Mesodermal cell (in vitro differentiated cells): Measurements from ENCODE around the gene HOXD3.

Experiments
- H3K27ac ChIP-seq: 2 replicates; pipeline ENCODE4 v1.7.0; 2013; ENCODE audit warnings: mild to moderate bottlenecking, low read depth, low read length, moderate library complexity; ENCODE audit not compliant: severe bottlenecking
- H3K36me3 ChIP-seq: 2 replicates; pipeline ENCODE4 v1.7.1; 2013; ENCODE audit warnings: mild to moderate bottlenecking, low read length, moderate library complexity; ENCODE audit not compliant: control insufficient read depth, insufficient read depth
- H3K4me1 ChIP-seq: one replicate; pipeline ENCODE4 v1.7.1; 2013; ENCODE audit warnings: mild to moderate bottlenecking, low read length; ENCODE audit not compliant: insufficient read depth, control insufficient read depth, poor library complexity, severe bottlenecking
- H3K4me3 ChIP-seq: 2 replicates; pipeline ENCODE4 v1.7.0; 2013; ENCODE audit warnings: low read length, control low read depth, mild to moderate bottlenecking; ENCODE audit not compliant: insufficient read depth, poor library complexity, severe bottlenecking; ENCODE audit errors: extremely low read depth
- H3K9me3 ChIP-seq: 2 replicates; pipeline ENCODE4 v1.7.1; 2013; ENCODE audit warnings: mild to moderate bottlenecking, low read length, moderate library complexity; ENCODE audit not compliant: control insufficient read depth
- WGBS, 2 experiments: methylation state at CpG; one replicate each; pipeline ENCODE4 v1.1.5; 2013; ENCODE audit warnings: missing lambda C conversion rate in 2 of 2; ENCODE audit not compliant: insufficient coverage in 2 of 2; 5-methylcytosine and 5-hydroxymethylcytosine counted together

The HOXD3 gene

DNA sequence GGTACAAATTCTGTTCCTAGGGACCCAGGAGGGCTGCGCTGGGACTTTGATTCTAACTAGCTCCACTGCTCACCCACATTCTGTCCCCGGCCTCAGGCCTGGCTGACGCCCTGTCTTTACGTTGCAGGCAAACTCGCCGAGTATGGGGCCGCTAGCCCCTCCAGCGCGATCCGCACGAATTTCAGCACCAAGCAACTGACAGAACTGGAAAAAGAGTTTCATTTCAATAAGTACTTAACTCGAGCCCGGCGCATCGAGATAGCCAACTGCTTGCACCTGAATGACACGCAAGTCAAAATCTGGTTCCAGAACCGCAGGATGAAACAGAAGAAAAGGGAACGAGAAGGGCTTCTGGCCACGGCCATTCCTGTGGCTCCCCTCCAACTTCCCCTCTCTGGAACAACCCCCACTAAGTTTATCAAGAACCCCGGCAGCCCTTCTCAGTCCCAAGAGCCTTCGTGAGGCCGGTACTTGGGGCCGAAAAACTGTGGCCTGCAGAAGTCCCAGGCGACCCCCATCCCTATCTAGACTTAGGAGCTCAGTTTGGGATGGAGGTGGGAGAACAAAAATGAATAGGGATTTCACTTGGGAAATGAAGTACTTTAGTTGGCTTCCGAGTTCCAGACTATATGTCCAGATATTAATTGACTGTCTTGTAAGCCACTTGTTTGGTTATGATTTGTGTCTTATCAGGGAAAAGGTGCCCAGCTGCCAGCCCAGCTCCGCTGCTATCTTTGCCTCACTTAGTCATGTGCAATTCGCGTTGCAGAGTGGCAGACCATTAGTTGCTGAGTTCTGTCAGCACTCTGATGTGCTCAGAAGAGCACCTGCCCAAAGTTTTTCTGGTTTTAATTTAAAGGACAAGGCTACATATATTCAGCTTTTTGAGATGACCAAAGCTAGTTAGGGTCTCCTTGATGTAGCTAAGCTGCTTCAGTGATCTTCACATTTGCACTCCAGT is 32.9 kb downstream of the HOXD3 start:
- H3K9me3 ChIP-seq, result no peaks in the 10 kb centered on the region
- H3K4me1 ChIP-seq, result no peaks in the 10 kb centered on the region
- no peaks in the 10 kb centered on the region for H3K36me3 ChIP-seq
- WGBS, 2 experiments, result 9 to 11% methylated on average over 17 to 20 of the region's 28 CpGs
- H3K4me3 ChIP-seq, result peak overlapping the region; percentile 30
- no peak overlapping the region for H3K27ac ChIP-seq

DNA sequence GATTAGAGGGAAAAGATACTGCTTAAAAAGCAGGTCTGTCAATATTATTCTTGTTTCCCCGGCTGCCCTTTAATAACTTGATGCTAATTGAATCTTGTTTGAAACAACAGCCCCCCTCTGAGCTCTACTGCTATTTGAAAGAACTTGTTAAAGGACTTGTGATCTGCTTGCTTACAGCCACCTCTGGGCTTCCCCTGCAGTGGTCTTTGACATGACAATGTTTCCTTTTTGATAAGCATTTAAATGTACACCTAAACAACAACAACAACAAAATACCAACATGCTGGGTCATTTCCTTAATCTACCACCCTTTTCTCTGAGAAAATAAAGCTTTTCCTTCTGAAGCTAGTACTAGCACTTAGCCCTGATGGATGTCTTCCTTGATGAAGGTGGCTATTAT is 35.2 kb downstream of the HOXD3 start:
- no peaks in the 10 kb centered on the region for H3K9me3 ChIP-seq
- no peak overlapping the region for H3K27ac ChIP-seq
- no peaks in the 10 kb centered on the region for H3K36me3 ChIP-seq
- H3K4me3 ChIP-seq, result no peak overlapping the region
- H3K4me1 ChIP-seq, result no peaks in the 10 kb centered on the region
- 8% methylated on average over 1 of the region's 1 CpG; no CpG with 5 or more reads in 1 of the 2 experiments for WGBS, 2 experiments

DNA sequence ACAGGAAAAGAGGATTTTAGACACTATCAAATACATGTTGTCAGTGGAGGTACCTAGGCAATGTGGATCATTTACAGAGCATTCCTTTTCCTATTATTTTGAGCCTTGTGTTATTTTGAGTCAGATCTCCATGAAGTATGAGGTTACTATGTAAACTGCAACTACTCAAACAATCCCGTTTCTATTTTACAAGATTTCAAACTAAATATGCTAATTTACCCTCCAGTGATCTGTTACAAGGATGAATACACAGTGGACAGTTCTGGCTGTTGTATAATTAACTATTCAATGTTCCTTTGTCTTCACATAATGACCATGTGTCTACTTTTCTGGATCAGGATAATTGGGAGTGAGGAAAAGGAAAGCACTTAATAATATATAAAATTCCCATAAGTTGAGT is 35.9 kb downstream of the HOXD3 start:
- no peaks in the 10 kb centered on the region for H3K36me3 ChIP-seq
- no peak overlapping the region for H3K4me3 ChIP-seq
- H3K4me1 ChIP-seq, result no peaks in the 10 kb centered on the region
- WGBS, 2 experiments, result no CpG with 5 or more reads among the region's 1 CpG
- H3K27ac ChIP-seq, result no peak overlapping the region
- no peaks in the 10 kb centered on the region for H3K9me3 ChIP-seq

DNA sequence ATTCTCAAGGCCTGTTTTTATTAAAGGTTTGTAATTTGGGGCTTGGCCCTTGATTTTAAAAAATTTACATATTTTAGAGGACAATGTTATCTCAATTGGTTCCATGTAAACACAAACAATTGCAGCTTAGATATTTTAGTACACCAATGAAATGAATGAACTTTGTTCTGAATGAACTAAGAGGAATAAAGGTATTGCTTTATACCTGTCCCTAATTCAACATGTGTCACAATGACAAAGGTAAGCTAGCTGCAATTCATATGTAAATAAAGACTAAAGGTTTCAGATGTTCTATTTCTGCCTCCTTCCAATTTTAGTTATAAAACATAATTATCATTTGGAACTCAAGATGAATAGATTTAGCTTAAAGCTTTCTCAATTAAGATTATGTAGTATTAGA is 42.8 kb downstream of the HOXD3 start:
- H3K36me3 ChIP-seq, result no peaks in the 10 kb centered on the region
- no peak overlapping the region for H3K27ac ChIP-seq
- H3K4me3 ChIP-seq, result no peak overlapping the region
- no peaks in the 10 kb centered on the region for H3K9me3 ChIP-seq
- no peaks in the 10 kb centered on the region for H3K4me1 ChIP-seq

DNA sequence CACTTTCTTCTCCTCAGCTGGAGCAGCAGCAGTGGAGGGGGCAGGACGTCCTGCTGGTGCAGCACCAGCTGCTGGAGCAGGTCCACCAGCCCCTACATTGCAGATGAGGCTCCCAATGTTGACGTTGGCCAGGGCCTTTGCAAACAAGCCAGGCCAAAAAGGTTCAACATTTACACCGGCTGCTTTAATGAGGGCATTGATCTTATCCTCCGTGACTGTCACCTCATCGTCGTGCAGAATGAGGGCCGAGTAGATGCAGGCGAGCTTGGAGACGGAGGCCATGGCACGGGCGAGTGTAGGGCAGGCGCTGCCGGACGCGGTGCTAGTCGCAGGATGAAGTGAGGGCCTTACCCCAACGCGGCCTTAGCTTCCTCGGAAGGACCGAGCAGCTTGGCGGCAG is 43.9 kb downstream of the HOXD3 start:
- Histone ChIP-seq H3K9me3 (no peaks in the 10 kb centered on the region), H3K4me1 (no peaks in the 10 kb centered on the region), H3K36me3 (no peaks in the 10 kb centered on the region), H3K4me3 (no peak overlapping the region), H3K27ac (no peak overlapping the region)
- WGBS, 2 experiments, result 85 to 88% methylated on average over 7 to 19 of the region's 21 CpGs

DNA sequence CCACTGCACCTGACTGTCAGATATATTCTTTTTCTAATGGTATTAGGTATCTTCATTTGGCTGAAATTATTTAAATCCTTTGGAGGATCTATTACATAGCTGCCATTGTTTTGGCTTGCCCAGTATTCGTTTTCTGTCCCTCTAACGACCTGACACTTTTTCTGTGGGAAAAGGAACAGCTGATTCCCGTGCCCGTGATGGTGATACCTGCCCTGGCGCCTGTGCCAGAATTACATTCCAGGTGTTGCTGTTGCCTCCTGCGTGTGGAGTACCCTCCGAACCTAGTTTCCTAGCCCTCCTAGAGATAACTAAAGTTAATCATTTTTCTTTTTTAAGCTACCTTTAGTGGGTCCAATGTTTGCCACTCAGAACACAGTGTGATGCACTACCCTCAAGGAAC is 45.4 kb downstream of the HOXD3 start:
- no peaks in the 10 kb centered on the region for H3K36me3 ChIP-seq
- H3K4me3 ChIP-seq, result no peak overlapping the region
- no peak overlapping the region for H3K27ac ChIP-seq
- H3K4me1 ChIP-seq, result no peaks in the 10 kb centered on the region
- WGBS, 2 experiments, result 86 to 90% methylated on average over 6 to 7 of the region's 7 CpGs
- no peaks in the 10 kb centered on the region for H3K9me3 ChIP-seq

DNA sequence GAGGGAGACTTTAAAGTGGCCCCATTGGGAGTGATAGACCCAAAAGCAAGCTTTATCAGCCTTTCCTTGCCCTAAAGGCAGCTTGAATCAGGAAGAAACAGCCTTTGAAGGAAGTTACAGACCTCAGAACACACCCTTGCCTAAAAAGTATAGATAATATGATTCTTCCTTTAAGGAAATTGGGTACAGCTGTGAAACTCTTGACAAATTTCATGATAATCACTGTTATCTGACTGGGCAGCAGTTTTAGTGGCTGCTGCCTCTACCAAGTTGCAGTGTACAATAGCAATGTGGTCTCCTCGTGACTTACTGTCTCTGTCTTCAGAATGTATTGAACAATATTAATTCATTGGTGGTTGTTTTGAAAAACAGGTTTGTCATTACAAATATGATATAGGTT is 48.0 kb downstream of the HOXD3 start:
- no peaks in the 10 kb centered on the region for H3K9me3 ChIP-seq
- H3K4me1 ChIP-seq, result no peaks in the 10 kb centered on the region
- H3K36me3 ChIP-seq, result no peaks in the 10 kb centered on the region
- H3K27ac ChIP-seq, result no peak overlapping the region
- no peak overlapping the region for H3K4me3 ChIP-seq
- 80 to 100% methylated on average over 1 of the region's 1 CpG for WGBS, 2 experiments

DNA sequence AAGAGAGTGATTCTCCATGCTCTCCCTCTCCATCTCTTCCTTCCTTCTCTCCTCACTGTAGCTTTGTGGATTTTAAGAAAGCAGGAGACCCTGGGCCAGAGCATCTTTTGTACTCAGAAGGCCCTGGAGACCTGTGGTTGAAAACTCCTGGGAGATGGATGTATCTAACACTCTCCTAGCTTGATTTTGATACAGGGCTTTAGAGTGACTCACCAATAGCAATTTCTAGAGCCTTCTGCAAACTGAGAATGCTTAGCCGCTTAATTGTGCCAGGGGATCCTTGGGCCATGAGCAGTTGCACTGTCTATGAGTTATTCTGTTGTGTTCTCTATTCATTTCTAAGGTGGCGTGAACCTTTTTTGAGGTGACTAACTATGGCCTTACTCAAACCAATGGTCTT is 49.0 kb downstream of the HOXD3 start:
- H3K9me3 ChIP-seq, result no peaks in the 10 kb centered on the region
- 100% methylated on average over 1 of the region's 2 CpGs; no CpG with 5 or more reads in 1 of the 2 experiments for WGBS, 2 experiments
- H3K4me3 ChIP-seq, result no peak overlapping the region
- no peaks in the 10 kb centered on the region for H3K36me3 ChIP-seq
- H3K27ac ChIP-seq, result no peak overlapping the region
- H3K4me1 ChIP-seq, result no peaks in the 10 kb centered on the region

DNA sequence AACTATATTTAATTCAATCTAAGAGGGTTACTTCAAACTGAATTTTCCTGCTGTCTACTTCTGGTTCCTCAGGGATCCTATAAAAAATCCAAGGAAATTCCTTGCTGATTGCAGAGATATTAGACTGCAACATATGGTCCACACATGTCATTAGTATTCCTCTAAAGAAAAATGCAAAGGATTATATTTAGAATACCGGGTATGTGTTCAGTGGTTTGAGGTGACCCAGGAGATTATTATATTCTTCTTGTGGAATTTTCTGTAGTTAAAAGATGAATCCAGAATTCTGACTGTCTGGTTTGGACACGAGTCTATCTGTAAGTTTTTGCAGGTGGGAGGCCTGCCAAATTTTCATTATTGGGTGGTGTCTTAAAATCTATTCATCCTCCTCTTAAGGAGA is 49.6 kb downstream of the HOXD3 start:
- no peaks in the 10 kb centered on the region for H3K9me3 ChIP-seq
- 84% methylated on average over 2 of the region's 2 CpGs; no CpG with 5 or more reads in 1 of the 2 experiments for WGBS, 2 experiments
- no peaks in the 10 kb centered on the region for H3K4me1 ChIP-seq
- no peaks in the 10 kb centered on the region for H3K36me3 ChIP-seq
- H3K4me3 ChIP-seq, result no peak overlapping the region
- no peak overlapping the region for H3K27ac ChIP-seq

DNA sequence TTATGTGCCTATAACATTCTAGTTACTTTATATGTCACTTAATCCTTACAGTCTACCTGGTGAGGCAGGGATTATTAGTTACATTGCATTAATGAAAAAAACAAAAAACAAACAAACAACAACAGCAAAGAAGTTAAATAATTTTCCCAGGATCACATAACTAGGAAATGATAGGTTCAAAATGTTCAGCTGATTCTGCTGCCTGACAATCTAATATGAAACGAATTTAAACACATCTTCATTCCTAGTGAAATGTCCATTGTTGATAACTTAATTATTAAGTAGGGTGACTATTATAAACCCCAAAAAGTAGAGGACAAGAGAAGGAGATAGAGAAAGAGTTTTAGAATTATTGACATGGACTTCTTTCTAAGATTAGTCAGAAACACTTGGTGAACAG is 54.0 kb downstream of the HOXD3 start:
- no peaks in the 10 kb centered on the region for H3K4me1 ChIP-seq
- no peaks in the 10 kb centered on the region for H3K9me3 ChIP-seq
- no CpG with 5 or more reads among the region's 1 CpG for WGBS, 2 experiments
- H3K36me3 ChIP-seq, result no peaks in the 10 kb centered on the region
- no peak overlapping the region for H3K4me3 ChIP-seq
- no peak overlapping the region for H3K27ac ChIP-seq

DNA sequence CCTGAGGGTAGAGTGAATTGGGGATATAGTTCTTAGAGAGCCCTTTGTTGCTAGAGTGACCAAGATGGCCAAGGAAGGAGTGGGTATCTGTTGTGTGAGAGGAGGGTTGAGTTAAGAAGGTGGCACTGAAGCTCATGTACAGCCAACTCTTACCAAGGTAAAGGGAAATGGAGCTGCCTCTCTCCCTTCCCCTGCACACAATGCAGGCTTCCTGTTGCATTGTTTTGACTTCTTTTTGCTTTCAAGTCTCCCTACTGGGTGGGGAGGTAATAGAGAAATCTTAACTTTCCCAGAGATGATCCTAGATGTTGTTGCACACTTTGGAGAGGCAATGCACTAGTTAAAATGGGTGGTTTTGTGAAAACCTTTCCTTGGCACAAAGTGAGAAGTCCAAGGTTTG is 55.2 kb downstream of the HOXD3 start:
- H3K4me3 ChIP-seq, result no peak overlapping the region
- H3K36me3 ChIP-seq, result no peaks in the 10 kb centered on the region
- H3K9me3 ChIP-seq, result no peaks in the 10 kb centered on the region

More for the DNA sequence above, 55.2 kb downstream of the HOXD3 start:
- H3K27ac ChIP-seq, result no peak overlapping the region
- H3K4me1 ChIP-seq, result no peaks in the 10 kb centered on the region
